ENCODE measurements around the gene CLIP4. TPM values are rescaled to one million over a fixed set of nuclear protein-coding genes. Genes with fewer than 3 reads are reported as not detected.

CLIP4 gene, protein sequence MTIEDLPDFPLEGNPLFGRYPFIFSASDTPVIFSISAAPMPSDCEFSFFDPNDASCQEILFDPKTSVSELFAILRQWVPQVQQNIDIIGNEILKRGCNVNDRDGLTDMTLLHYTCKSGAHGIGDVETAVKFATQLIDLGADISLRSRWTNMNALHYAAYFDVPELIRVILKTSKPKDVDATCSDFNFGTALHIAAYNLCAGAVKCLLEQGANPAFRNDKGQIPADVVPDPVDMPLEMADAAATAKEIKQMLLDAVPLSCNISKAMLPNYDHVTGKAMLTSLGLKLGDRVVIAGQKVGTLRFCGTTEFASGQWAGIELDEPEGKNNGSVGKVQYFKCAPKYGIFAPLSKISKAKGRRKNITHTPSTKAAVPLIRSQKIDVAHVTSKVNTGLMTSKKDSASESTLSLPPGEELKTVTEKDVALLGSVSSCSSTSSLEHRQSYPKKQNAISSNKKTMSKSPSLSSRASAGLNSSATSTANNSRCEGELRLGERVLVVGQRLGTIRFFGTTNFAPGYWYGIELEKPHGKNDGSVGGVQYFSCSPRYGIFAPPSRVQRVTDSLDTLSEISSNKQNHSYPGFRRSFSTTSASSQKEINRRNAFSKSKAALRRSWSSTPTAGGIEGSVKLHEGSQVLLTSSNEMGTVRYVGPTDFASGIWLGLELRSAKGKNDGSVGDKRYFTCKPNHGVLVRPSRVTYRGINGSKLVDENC
- polyA plus RNA-seq (ENCODE audit: insufficient read length in 10 of 10): 10 to 100 TPM; 11.6 to 25.6 (median 16.5) TPM
- long read RNA-seq, donor 1, full-length matches to known transcripts: 4 of 4 reads
- long read RNA-seq, donor 1, partial matches to known transcripts: 0 of 4 reads
- long read RNA-seq, donor 1, other reads (novel, unspliced or antisense): 0 of 4 reads
- long read RNA-seq, donor 2, full-length matches to known transcripts: 1 of 1 reads
- long read RNA-seq, donor 2, partial matches to known transcripts: 0 of 1 reads
- long read RNA-seq, donor 2, other reads (novel, unspliced or antisense): 0 of 1 reads
- long read RNA-seq, donor 3: 0 reads
- long read RNA-seq, donor 4, full-length matches to known transcripts: 3 of 3 reads
- long read RNA-seq, donor 4, partial matches to known transcripts: 0 of 3 reads
- long read RNA-seq, donor 4, other reads (novel, unspliced or antisense): 0 of 3 reads
- long read RNA-seq, donor 5, full-length matches to known transcripts: 1 of 1 reads
- long read RNA-seq, donor 5, partial matches to known transcripts: 0 of 1 reads
- long read RNA-seq, donor 5, other reads (novel, unspliced or antisense): 0 of 1 reads
- long read RNA-seq, donor 6, full-length matches to known transcripts: 3 of 3 reads
- long read RNA-seq, donor 6, partial matches to known transcripts: 0 of 3 reads
- long read RNA-seq, donor 6, other reads (novel, unspliced or antisense): 0 of 3 reads
- long read RNA-seq, donor 7, full-length matches to known transcripts: 3 of 3 reads
- long read RNA-seq, donor 7, partial matches to known transcripts: 0 of 3 reads
- long read RNA-seq, donor 7, other reads (novel, unspliced or antisense): 0 of 3 reads
- long read RNA-seq, donor 8, full-length matches to known transcripts: 1 of 1 reads
- long read RNA-seq, donor 8, partial matches to known transcripts: 0 of 1 reads
- long read RNA-seq, donor 8, other reads (novel, unspliced or antisense): 0 of 1 reads
- long read RNA-seq, donor 9: 0 reads

DNA sequence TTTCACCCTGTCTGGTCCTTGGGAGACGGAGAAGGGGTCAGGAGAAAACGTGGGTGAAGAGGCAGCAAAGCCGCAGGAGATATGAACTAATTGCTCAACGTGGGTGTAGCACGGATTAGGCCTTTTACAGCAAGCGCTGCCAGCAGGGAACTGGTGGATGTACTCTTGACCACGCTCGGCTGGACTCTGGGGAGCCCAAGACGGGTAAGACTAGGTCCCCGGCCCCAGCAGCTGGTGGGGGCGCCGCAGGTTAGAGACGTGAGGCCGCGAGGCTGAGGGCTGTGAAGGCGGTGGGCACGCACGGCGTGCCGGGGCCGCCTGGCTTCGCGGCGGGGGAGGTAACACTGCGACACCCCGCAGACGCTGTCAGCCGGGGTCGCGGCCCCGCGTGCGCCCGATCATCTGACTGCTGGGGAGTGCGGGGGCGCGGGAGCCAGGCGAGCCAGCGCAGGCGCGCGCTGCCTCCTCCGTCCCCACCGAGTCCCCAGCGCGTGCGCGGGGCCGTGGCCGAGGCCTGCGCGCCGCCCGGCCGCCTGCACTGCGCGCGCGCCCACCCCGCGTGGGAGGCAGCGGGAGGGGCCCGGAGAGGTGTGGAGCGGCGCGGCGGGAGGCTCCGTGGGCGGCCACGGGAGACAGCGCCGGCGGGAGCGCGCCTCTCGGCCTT lies at the start of gene CLIP4:
Gene CLIP4, plus strand, starts transcription at position 470 of the 664 bp plus-strand sequence. CDS start 5,974 bp downstream, outside the sequence.
- peak; percentile 52 to 80 (median 67) for DNase-seq

DNA sequence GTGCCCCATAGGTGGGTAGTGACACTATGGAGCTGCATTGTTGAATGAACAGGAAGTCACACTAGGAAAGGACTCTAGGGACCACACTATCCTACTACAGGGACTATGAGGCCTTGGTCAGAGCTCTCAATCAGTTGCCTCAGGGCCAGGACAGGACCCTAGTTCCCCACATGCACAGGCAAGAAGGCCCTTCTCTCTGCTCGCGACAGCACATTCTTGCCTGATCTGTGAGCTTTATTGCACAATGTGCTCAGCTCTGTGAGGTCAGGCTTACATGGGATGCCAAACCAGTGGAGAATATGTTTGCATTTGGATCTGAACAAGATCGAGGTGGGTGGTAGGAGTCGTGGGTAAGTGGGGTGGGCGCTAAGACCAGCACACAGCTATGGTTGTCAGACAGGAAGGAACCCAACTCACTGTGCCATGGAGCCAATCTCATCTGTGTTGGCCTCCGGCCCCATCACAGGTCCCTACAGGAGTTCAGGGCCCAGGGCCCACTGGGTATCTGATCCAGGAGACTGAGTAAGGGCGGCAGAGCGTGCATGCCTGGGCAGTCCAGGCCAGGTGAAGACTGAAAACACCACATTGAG lies 48.8 kb upstream of the CLIP4 start:
- no peak for DNase-seq

DNA sequence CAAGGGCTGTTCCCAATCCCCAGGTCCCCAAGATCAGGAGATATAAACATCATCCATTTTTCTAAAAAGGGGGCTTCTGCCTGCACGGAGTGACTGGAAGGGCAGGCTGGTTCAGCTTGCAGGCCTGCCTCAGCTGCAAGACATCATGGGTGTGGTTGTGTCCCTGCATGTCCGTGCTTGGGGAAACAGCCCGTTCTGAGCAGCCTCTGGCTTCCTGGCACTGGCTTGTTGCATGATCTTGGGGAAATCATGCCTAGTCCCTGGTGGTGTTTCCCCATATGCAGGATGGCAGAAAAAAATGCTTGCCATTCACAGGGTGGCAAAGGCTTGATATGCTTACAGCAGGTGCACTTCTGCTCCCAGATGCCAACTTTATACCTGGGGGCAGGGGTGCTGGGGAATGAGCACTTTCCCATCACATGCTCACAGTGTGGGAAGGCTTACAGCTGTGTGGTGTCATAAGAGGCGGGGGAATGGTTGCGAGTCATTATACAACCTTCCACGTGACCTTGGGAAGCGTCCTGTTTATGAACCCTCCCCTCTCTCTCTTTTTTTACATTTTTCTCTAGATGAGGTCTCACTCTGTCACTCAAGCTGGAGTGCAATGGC lies 48.1 kb upstream of the CLIP4 start:
- no peak for DNase-seq

DNA sequence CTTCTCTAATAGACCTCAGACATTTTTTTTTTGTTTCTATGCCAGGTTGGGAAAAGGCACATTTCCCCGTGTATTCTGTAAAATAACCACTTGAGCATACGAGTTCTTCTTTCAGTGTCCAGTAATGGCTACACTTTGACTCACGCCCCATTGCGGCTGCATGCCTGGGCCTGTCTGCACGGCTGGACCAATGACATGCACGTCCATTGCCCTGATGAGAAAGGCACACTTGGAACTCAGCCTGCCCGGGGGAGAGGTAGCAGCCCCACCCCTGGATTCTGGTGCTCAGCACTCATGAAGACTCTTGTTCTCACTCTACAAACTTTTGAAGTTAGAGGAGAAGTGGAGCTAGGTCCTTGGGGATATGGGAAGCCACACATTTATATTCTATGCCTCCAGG lies 46.7 kb upstream of the CLIP4 start:
- DNase-seq: no peak

DNA sequence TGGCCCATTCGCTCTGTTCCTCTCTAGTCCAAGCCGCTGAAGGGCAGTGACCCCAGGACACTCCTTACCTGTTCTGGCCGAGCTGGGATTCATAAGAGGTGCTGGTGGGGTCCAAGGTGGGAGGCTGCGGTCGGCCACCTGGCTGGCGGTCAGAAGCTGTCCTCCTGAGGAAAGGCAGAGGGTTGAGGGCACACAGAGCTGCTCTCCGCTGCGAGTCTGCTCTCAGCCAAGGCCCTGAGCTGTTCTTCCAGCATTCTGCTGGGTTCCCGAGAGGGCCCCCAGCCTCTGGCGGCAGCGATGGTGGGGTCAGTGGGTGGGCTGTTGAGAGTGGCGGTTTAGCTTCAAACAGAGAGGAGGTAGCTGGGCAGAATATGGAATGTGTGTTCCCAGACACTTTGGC lies 44.7 kb upstream of the CLIP4 start:
- DNase-seq: no peak

DNA sequence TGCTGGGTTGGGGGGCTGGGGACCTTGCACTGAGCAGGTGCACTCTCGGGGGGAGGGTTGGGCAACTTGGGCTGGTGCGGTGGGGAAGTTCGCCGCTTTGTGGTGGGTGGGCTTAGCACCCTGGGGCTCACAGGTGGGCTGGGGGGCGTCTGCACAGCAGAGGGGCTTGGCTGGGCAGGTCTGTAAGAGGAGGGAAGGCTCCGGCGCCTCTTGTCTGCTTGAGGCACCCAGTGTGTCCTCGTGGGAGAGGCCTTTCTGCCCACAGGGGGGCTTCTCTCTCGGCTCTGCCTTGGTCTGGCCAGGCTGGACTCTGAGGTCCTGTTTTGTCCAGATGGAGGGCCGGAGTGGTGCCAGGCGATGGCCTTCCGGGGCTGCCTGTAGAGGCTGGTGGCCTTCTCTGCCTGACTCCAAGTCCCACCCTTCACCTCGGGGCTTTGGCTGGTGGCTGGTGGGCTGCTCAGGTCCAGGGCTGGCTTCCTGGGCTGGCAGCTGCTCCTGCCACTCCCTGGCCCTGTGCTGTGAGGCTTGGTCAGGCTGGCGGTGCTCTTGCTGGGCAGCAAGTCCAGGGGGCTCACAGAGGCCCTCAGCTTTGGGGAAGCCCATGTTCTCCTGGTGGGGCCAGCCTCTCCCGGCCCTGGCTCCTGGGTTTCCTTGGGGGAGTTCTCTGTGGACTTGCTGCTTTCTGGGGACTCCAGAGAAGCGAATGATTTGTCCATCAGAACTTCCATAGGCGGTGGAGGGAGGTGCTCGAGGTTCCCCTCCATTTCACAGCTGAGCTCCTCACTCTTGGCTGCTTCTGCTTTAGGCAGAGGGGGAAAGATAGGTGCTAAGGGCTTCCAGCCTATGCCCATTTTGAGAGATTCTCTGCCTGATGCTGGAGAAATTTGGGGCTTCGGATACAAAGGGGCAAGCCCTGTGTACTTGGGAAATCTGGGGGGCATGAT lies 43.9 kb upstream of the CLIP4 start:
- DNase-seq: no peak

DNA sequence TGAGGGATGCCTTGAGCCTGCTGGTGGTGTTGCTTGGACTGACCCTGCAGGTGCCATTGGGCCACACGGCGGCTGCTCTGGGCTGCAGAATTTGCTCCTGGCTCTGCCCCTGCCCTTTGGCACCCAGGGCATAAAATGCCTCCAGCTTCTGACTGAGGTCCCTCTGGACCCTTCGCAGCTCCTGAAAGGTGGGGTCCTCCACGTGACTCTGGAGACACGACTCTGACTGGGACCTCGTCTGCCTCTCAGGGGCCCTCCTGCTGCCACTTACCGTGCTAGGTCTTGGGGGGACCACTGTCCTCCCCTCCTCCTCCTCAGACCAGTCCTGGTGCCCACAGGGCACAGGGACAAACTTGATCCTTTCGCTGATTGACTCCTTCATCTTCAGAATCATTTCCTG lies 43.0 kb upstream of the CLIP4 start:
- DNase-seq: no peak

DNA sequence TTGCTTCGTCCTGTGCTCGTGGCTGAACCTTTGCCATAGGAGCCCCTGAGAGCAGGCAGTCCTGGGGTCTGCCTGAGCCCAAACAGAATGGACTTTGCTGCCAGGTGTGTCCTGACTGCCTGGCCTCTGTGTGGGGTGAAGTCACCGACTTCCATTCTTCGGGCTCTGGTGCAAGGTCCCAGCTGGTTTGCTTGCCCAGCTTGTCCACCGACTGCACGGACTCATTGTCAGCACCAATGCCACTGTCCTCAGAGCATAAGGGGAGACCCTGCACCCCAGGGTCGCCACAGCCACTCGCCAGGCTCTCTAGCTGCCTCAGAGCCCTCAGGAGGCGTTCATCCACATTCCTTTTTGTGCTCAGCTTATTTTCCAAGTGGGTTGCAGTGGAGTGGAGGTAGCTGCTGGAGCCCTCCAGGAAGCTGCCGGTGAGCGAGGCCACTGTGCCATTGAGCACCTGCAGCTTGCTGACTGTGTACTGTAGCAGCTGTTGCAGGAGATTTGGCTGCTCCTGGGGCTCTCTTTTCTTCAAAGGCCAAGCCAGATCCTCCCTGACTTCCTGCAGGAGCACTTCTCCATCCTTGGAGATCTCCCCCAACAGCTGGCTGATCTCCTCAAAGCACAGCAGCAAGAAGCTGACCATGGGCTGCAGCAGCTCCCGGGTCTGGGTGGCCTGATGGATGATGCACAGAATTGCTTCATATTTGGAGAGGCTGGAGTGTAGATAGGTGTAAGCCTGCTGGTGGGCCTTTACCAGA lies 42.1 kb upstream of the CLIP4 start:
- DNase-seq: no peak

DNA sequence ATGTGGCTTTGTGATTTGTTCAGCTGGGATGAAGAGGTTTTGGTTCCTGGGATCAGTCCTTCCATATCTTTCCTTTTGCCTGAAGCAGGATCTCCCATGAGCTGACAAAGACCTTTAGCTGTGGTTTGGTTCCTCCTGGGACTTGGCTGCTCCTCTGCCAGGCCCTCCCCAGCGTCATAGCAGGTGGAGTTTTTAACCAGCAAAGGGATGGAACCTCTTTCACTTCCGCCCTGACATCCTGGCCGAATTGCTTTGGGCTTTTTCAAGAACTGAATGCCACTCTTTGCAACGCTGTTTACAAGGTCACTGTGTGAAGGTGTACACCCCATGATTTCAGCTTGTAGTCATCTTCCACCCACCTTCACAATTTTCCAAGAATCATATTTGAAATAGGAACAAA lies 41.3 kb upstream of the CLIP4 start:
- DNase-seq: no peak

DNA sequence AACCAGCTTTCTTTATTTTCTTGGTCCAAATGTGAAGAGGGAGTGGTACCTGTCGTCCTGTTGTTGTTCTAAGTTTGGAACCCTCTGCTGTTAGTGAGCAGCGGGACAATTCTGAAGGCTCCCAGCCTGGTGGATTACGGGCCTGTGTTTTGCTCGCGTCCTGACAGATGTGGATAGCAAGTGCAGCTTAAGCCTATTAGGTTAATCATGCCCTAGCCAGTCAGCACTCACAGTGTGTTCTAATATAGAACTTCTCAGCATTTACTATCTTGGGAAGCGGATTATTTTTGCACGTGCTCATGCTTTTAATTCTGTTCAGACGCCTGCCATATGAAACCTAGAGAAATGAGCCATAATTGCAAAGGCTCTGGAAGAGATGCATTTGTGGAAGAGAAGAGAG lies 40.8 kb upstream of the CLIP4 start, which contains the start of gene PCARE:
Gene PCARE, minus strand, starts transcription at position 113 of the 400 bp plus-strand sequence. CDS start 262 bp downstream, outside the sequence.
- no peak for DNase-seq

DNA sequence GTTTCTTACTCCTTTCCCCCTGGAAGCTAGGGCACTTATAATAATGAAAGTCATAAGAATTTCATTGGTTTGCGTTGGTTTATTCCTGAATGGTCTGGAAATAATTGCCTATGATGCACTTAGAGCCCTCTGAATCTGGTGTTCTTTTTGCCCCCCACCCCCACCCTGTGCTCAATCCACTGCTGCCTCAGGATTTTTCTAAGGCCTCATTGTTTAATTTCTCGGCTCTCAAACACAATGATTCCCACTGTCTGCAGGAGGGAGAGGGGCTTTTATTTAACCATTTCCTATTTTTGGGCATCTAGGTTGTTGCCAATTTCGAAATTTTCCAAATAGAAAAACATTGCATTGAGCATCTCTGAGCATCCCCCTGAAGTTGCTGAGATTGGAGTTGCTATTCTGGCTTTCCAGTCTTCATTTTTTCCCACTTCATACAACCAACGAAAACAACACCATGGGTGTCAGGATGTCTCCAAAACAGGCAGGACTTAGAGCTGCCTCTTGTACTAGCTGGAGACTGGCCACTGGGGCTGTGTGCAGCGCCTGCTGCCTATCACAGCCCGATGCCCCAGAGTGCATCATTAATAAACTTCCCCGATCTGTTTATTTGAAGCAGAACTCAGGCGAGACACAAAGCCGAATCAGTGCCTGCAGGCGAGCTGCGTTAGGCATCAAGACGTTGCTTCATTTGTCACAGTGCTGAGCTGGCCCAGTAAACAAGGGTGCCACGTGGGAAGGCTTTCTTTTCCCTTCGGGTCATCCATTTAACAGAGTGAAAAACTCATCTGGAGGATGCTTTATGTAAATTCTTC lies 39.1 kb upstream of the CLIP4 start:
- no peak for DNase-seq

DNA sequence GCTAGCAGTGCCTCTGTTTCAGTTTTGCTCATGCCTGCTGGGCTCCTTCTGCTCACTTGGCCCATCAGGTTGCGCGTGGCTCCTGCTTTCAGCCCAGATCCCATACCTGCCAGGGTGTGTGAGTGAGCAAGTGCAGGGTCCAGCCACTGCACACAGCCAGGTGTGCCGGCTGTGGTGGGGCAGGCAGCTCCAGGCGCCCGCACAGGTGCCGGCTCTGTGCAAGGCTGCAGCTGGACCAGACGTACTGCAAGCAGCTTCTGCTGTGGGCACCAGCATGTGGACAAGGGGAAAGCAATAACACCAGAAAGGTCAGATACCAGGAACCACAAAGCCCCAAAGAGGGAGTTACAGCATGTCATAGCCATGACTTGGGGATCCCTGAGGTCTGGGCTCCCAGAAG lies 35.3 kb upstream of the CLIP4 start:
- no peak for DNase-seq

DNA sequence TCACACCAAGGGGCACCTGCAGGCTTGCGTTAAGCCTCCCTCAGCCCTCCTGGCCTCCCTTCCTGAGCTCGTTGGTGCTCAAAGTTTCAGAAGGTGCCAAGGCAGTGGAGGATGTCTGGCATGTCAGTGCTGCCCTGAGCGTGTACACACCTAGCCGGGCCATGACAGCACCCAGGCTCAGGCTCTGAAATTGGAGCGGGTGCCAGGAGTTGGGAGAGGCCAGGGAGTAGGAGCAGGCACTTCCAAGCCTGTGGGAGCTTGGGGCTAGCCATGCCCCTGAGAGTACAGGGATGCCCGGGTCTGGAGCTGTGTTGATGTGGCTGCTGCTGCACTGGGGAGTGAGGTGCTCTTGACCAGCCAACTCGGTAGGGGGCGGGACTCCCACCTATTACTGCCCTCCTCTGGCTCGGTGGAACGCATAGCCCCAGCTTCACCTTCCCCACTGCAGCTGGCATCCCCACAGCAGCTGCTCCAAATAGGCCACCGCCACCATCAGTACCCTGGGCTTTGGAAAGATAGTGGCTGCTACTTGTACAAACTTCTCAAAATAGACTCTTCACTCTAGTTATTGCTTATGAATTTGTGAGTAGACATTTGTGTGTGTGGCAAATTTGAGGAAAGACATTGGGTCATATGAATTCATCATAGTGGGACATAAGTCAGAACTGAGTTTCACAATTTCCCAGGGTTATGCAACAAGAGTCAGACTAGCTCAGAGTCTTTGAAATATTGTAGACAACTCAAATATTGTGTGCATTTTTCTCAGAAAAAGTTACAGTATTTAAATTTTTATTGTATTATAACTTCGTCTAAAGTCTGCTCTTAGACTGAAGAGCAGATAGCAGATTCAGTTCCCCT lies 34.1 kb upstream of the CLIP4 start:
- no peak for DNase-seq

DNA sequence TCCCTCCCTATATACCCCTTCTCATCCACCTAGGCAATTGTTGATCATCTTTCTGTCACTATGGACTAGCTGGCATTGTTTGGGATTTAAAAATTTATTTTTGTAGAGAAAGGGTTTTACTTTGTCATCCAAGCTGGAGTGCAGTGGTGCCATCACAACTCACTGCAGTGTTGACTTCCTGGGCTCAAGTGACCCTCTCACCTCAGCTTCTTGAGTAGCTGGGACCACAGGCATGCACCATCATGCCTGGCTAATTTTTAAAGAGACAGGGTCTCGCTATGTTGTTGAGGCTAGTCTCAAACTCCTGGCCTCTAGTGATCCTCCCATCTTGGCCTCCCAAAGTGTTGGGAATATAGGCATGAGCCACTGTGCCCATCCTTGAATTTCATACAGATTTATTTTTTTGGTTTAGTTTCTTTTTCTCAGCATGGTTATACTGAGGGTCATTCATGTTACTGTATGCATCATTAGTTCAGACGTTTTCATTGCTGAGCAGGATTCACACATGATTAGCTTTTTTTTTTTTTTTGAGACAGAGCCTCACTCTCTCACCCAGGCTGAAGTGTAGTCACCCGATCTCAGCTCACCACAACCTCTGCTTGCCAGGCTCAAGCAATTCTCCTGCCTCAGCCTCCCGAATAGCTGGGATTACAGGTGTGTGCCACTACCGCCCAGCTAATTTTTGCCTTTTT lies 32.3 kb upstream of the CLIP4 start:
- no peak for DNase-seq

DNA sequence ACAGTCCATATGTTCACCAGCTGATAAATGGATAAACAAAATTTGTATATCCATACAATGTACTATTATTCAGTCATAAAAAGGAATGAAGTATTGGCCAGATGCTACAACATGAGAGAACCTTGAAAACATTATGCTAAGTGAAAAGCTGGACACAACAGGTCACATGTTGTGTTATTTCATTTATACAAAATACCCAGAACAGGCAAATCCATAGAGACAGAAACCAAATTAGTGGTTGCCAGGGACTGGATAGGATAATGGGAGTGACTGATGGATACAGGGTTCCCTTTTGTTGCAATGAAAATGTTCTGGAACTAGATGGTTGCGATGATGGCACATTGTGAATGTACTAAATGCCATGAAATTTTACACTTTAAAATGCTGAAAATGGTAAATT lies 30.7 kb upstream of the CLIP4 start:
- no peak for DNase-seq
